IMR-90 (cell line): ENCODE data around the gene ZDHHC18. TPM values are rescaled to one million over a fixed set of nuclear protein-coding genes. Genes with fewer than 3 reads are reported as not detected.

Experiments used
- ATAC-seq: fragments of 200-7000 bp; cut with Tn5 transposase; 2 replicates; pipeline ENCODE4 v1.9.1; 2020; ENCODE audit warnings: low read depth, mild to moderate bottlenecking, moderate library complexity
- BruUV-seq: library from RNA; stranded (reverse); fragments of 400-500 nt; replicated peaks from 2 replicates; lab custom pipeline; 2021; lab: Mats Ljungman, UMichigan
- CTCF ChIA-PET: fragments of 300-600 bp; formaldehyde crosslinking; extraction: SDS; loops from one replicate; lab custom pipeline; 2021; ENCODE audit warnings: antibody characterized with exemption; lab: Yijun Ruan, JAX
- POLR2A ChIA-PET: fragments of 300-600 bp; sonication (Branson Sonifier 250); formaldehyde crosslinking; loops from one replicate; lab custom pipeline; 2022; ENCODE audit warnings: antibody characterized with exemption; ENCODE audit not compliant: unreplicated experiment; lab: Charles Lee
- DNase-seq: peaks from one replicate; pipeline ENCODE4 v3.0.0; 2013
- H2AFZ ChIP-seq: replicated peaks from 2 replicates; pipeline ENCODE3; 2013; ENCODE audit warnings: low read length, mild to moderate bottlenecking; ENCODE audit not compliant: poor library complexity
- H2AK5ac ChIP-seq: 2 replicates; pipeline ENCODE4 v1.6.1; 2013; ENCODE audit warnings: low read depth, low read length, inconsistent platforms
- H2AK9ac ChIP-seq: replicated peaks from 2 replicates; pipeline ENCODE3; 2013; ENCODE audit warnings: mild to moderate bottlenecking, low read depth, low read length, moderate library complexity; ENCODE audit not compliant: poor library complexity
- H2BK120ac ChIP-seq: 2 replicates; pipeline ENCODE4 v1.6.1; 2013; ENCODE audit warnings: low read depth, low read length, inconsistent platforms
- H2BK15ac ChIP-seq: 3 replicates; pipeline ENCODE4 v1.6.1; 2013; ENCODE audit warnings: low read depth, low read length, inconsistent platforms
- H2BK20ac ChIP-seq: 2 replicates; pipeline ENCODE4 v1.6.1; 2013; ENCODE audit warnings: low read depth, mild to moderate bottlenecking, inconsistent platforms, low read length, moderate library complexity
- H2BK5ac ChIP-seq: 2 replicates; pipeline ENCODE4 v1.6.1; 2013; ENCODE audit warnings: mild to moderate bottlenecking, low read depth, low read length, inconsistent platforms; ENCODE audit not compliant: poor library complexity, severe bottlenecking
- H3K14ac ChIP-seq: replicated peaks from 2 replicates; pipeline ENCODE4 v1.6.1; 2013; ENCODE audit warnings: low read depth, low read length, inconsistent platforms
- H3K18ac ChIP-seq: 2 replicates; pipeline ENCODE4 v1.6.1; 2013; ENCODE audit warnings: low read depth, low read length, control low read depth
- H3K23ac ChIP-seq: 2 replicates; pipeline ENCODE4 v1.6.1; 2013; ENCODE audit warnings: low read depth, low read length, inconsistent platforms
- H3K27ac ChIP-seq: 2 replicates; pipeline ENCODE4 v1.5.1; 2013; ENCODE audit warnings: mild to moderate bottlenecking, control low read depth, low read length; ENCODE audit not compliant: insufficient read depth
- H3K27me3 ChIP-seq: 2 replicates; pipeline ENCODE4 v1.6.1; 2013; ENCODE audit warnings: low read length; ENCODE audit not compliant: control insufficient read depth, insufficient read depth
- H3K36me3 ChIP-seq: 2 replicates; pipeline ENCODE4 v1.6.1; 2013; ENCODE audit warnings: low read length, mixed read lengths; ENCODE audit not compliant: control insufficient read depth, insufficient read depth
- H3K4ac ChIP-seq: 2 replicates; pipeline ENCODE4 v1.6.1; 2013; ENCODE audit warnings: low read depth, low read length, inconsistent platforms
- H3K4me1 ChIP-seq: 2 replicates; pipeline ENCODE4 v1.6.1; 2013; ENCODE audit warnings: low read length, mixed read lengths; ENCODE audit not compliant: control insufficient read depth, insufficient read depth
- H3K4me2 ChIP-seq: 2 replicates; pipeline ENCODE4 v1.6.1; 2013; ENCODE audit warnings: low read depth, mild to moderate bottlenecking, control low read depth, low read length, moderate library complexity
- H3K4me3 ChIP-seq: 2 replicates; pipeline ENCODE4 v1.5.1; 2013; ENCODE audit warnings: low read depth, mild to moderate bottlenecking, control low read depth, low read length, moderate library complexity; ENCODE audit not compliant: insufficient read depth
- H3K56ac ChIP-seq: 2 replicates; pipeline ENCODE4 v1.6.1; 2013; ENCODE audit warnings: low read length, inconsistent platforms; ENCODE audit not compliant: insufficient read depth; ENCODE audit errors: extremely low read depth
- H3K79me1 ChIP-seq, 2 experiments: 2 replicates each; pipeline ENCODE4 v1.6.1; 2013; ENCODE audit warnings: low read length in 2 of 2, inconsistent platforms in 1 of 2, low read depth in 1 of 2
- H3K9ac ChIP-seq: 2 replicates; pipeline ENCODE4 v1.6.1; 2013; ENCODE audit warnings: low read depth, low read length, control low read depth
- H3K9me1 ChIP-seq: 2 replicates; pipeline ENCODE4 v1.6.1; 2013; ENCODE audit warnings: low read length, inconsistent platforms; ENCODE audit not compliant: insufficient read depth
- H3K9me3 ChIP-seq: 2 replicates; pipeline ENCODE4 v1.6.1; 2013; ENCODE audit warnings: low read length; ENCODE audit not compliant: control insufficient read depth, insufficient read depth
- H4K20me1 ChIP-seq: 2 replicates; pipeline ENCODE4 v1.6.1; 2013; ENCODE audit warnings: low read length, inconsistent platforms; ENCODE audit not compliant: insufficient read depth
- H4K5ac ChIP-seq: 2 replicates; pipeline ENCODE4 v1.6.1; 2013; ENCODE audit warnings: mild to moderate bottlenecking, low read depth, low read length, control low read depth
- H4K8ac ChIP-seq, 2 experiments: 2 replicates each; pipeline ENCODE4 v1.6.1; 2013; ENCODE audit warnings: low read depth in 2 of 2, low read length in 2 of 2, control low read depth in 1 of 2, inconsistent platforms in 1 of 2
- H4K91ac ChIP-seq: 2 replicates; pipeline ENCODE4 v1.6.1; 2013; ENCODE audit warnings: low read depth, low read length, inconsistent platforms; ENCODE audit not compliant: insufficient read depth
- BHLHE40 ChIP-seq: fragments of 150-350 bp; IDR thresholded peaks from 2 replicates; pipeline ENCODE4 v1.6.1; 2016; ENCODE audit warnings: mild to moderate bottlenecking, low read depth, low read length
- CEBPB ChIP-seq: IDR thresholded peaks from 2 replicates; pipeline ENCODE4 v1.6.1; 2012; ENCODE audit warnings: low read depth, low read length, improper control_type of control experiment
- CHD1 ChIP-seq: IDR thresholded peaks from 2 replicates; pipeline ENCODE4 v1.6.1; 2012; ENCODE audit warnings: low read depth, low read length, improper control_type of control experiment
- FOS ChIP-seq: fragments of 150-350 bp; IDR thresholded peaks from 2 replicates; pipeline ENCODE4 v1.6.1; 2016; ENCODE audit warnings: low read depth, low read length
- MAFK ChIP-seq: IDR thresholded peaks from 2 replicates; pipeline ENCODE4 v1.6.1; 2012; ENCODE audit warnings: low read depth, low read length, improper control_type of control experiment
- MAZ ChIP-seq: IDR thresholded peaks from 2 replicates; pipeline ENCODE4 v1.6.1; 2012; ENCODE audit warnings: low read depth, mild to moderate bottlenecking, low read length, improper control_type of control experiment, moderate library complexity, borderline replicate concordance
- MXI1 ChIP-seq: IDR thresholded peaks from 2 replicates; pipeline ENCODE4 v1.6.1; 2012; ENCODE audit warnings: low read depth, mild to moderate bottlenecking, low read length, moderate library complexity, borderline replicate concordance
- NFE2L2 ChIP-seq: fragments of 150-350 bp; IDR thresholded peaks from 2 replicates; pipeline ENCODE4 v1.6.1; 2016; ENCODE audit warnings: low read depth, mild to moderate bottlenecking, low read length
- POLR2A ChIP-seq: IDR thresholded peaks from 2 replicates; pipeline ENCODE4 v1.6.1; 2012; ENCODE audit warnings: mild to moderate bottlenecking, low read depth, low read length
- RAD21 ChIP-seq: IDR thresholded peaks from 2 replicates; pipeline ENCODE4 v1.6.1; 2012; ENCODE audit warnings: low read length, improper control_type of control experiment
- RCOR1 ChIP-seq: IDR thresholded peaks from 2 replicates; pipeline ENCODE4 v1.6.1; 2012; ENCODE audit warnings: mild to moderate bottlenecking, low read length, improper control_type of control experiment; ENCODE audit not compliant: insufficient replicate concordance
- RFX5 ChIP-seq: IDR thresholded peaks from 2 replicates; pipeline ENCODE4 v1.8.0; 2012; ENCODE audit warnings: low read depth, mild to moderate bottlenecking, low read length, moderate library complexity
- SMC3 ChIP-seq: fragments of 150-350 bp; IDR thresholded peaks from 2 replicates; pipeline ENCODE4 v1.6.1; 2016; ENCODE audit warnings: low read depth, mild to moderate bottlenecking, antibody characterized with exemption, low read length, moderate library complexity
- WGBS, 2 experiments: methylation state at CpG; one replicate each; pipeline versions ENCODE4 v1.1.5 to v1.1.7; 2013; ENCODE audit warnings: missing lambda C conversion rate in 2 of 2; ENCODE audit not compliant: insufficient read length in 1 of 2; ENCODE audit errors: extremely low coverage in 2 of 2; 5-methylcytosine and 5-hydroxymethylcytosine counted together
- dilution Hi-C: fragments of 300-500 bp; cut with HindIII; formaldehyde crosslinking; loops from one replicate; pipeline ENCODE4 v1.14.3; 2018; ENCODE audit warnings: low sequenced_read_pairs; ENCODE audit not compliant: unreplicated experiment
- in situ Hi-C: fragments of 300-500 bp; cut with MboI; formaldehyde crosslinking; loops from 3 replicates; pipeline ENCODE4 v1.14.3; 2019; ENCODE audit warnings: low sequenced_read_pairs, inconsistent platforms, mixed read lengths
- intact Hi-C: fragments of 100-400 bp; cut with micrococcal nuclease; formaldehyde crosslinking; loops from 2 replicates; pipeline ENCODE4 v1.10.0; 2022
- polyA plus RNA-seq, 3 experiments: library from polyadenylated mRNA; depleted of rRNA; stranded (reverse); fragments of >200 nt; gene quantifications; 2 replicates each; pipeline ENCODE4 v1.2.3, GENCODE V29; 2012; ENCODE audit warnings: low replicate concordance in 1 of 3
- total RNA-seq: library from RNA; depleted of rRNA; stranded (reverse); fragments of >200 nt; gene quantifications from 2 replicates; pipeline ENCODE4 v1.2.3, GENCODE V29; 2012
- TF ChIP-seq, protein P1 (sequence below): conservative IDR thresholded peaks from 2 replicates; pipeline ENCODE4 v1.5.1; 2012; ENCODE audit warnings: mild to moderate bottlenecking, low read depth, low read length, improper control_type of control experiment
- TF ChIP-seq, protein P2 (sequence below): fragments of 150-350 bp; IDR thresholded peaks from 2 replicates; pipeline ENCODE4 v1.6.1; 2016; ENCODE audit warnings: low read depth, mild to moderate bottlenecking, low read length, moderate library complexity, borderline replicate concordance
- TF ChIP-seq, protein P3 (sequence below): fragments of 150-350 bp; IDR thresholded peaks from 2 replicates; pipeline ENCODE4 v1.6.1; 2017; ENCODE audit warnings: mild to moderate bottlenecking, antibody characterized with exemption, low read length, low read depth

ZDHHC18 gene
- total and polyA plus RNA-seq, 2 of the 4 experiments (the other 2 are of a cell fraction): 12.5 to 37.0 TPM

DNA sequence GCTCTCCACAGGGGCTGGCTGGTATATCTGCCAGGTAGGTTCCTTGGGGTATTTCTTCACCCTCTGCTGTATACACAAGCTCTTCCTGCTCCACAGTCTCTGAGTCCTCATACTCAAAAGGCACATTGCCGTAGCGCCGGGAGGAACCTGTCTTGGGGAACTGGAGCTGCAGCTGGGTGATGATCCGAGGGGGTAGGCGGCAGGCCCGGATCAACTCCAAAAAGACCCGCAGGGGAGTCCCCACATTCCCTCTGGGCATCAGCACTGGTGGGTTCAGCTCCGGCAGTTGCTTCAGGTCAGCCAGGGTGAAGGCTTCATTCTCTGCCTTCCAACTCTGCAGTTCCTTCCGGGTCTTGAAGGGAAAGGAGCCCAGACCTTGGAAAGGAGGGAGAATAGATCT is 70.9 kb downstream of the ZDHHC18 start:
- no peak overlapping the region for H2AK9ac ChIP-seq
- H3K9me3 ChIP-seq: no peaks in the 10 kb centered on the region
- H3K4ac ChIP-seq: no peak overlapping the region
- H4K5ac ChIP-seq: no peak overlapping the region
- peaks cover 5% of the 10 kb centered on the region; the same call in 1 of the 2 replicates for H3K4me1 ChIP-seq
- H3K23ac ChIP-seq: no peak overlapping the region
- H2BK120ac ChIP-seq: no peak overlapping the region
- dilution Hi-C loops (no loop called here), in situ Hi-C loops (no loop called here), intact Hi-C loops (no loop called here)
- 100% methylated on average over 5 of the region's 9 CpGs; no CpG with 5 or more reads in 1 of the 2 experiments for WGBS, 2 experiments
- H3K4me2 ChIP-seq: no peak overlapping the region
- no peak overlapping the region for H3K14ac ChIP-seq
- no peak overlapping the region for H4K8ac ChIP-seq
- H2AFZ ChIP-seq: no peak overlapping the region
- no peak overlapping the region for H2AK5ac ChIP-seq
- no peak overlapping the region for H3K9ac ChIP-seq
- no peak for DNase-seq
- POLR2A ChIA-PET: no interaction called here
- TF ChIP-seq CHD1 (no peak), MAZ (no peak), BHLHE40 (no peak), MXI1 (no peak), FOS (no peak), NFE2L2 (no peak), RCOR1 (no peak), CEBPB (no peak), RFX5 (no peak), POLR2A (no peak), RAD21 (no peak), SMC3 (no peak), MAFK (no peak)
- TF ChIP-seq, protein P1, sequence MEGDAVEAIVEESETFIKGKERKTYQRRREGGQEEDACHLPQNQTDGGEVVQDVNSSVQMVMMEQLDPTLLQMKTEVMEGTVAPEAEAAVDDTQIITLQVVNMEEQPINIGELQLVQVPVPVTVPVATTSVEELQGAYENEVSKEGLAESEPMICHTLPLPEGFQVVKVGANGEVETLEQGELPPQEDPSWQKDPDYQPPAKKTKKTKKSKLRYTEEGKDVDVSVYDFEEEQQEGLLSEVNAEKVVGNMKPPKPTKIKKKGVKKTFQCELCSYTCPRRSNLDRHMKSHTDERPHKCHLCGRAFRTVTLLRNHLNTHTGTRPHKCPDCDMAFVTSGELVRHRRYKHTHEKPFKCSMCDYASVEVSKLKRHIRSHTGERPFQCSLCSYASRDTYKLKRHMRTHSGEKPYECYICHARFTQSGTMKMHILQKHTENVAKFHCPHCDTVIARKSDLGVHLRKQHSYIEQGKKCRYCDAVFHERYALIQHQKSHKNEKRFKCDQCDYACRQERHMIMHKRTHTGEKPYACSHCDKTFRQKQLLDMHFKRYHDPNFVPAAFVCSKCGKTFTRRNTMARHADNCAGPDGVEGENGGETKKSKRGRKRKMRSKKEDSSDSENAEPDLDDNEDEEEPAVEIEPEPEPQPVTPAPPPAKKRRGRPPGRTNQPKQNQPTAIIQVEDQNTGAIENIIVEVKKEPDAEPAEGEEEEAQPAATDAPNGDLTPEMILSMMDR: no peak
- TF ChIP-seq, protein P2, sequence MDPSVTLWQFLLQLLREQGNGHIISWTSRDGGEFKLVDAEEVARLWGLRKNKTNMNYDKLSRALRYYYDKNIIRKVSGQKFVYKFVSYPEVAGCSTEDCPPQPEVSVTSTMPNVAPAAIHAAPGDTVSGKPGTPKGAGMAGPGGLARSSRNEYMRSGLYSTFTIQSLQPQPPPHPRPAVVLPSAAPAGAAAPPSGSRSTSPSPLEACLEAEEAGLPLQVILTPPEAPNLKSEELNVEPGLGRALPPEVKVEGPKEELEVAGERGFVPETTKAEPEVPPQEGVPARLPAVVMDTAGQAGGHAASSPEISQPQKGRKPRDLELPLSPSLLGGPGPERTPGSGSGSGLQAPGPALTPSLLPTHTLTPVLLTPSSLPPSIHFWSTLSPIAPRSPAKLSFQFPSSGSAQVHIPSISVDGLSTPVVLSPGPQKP: no peak
- TF ChIP-seq, protein P3, sequence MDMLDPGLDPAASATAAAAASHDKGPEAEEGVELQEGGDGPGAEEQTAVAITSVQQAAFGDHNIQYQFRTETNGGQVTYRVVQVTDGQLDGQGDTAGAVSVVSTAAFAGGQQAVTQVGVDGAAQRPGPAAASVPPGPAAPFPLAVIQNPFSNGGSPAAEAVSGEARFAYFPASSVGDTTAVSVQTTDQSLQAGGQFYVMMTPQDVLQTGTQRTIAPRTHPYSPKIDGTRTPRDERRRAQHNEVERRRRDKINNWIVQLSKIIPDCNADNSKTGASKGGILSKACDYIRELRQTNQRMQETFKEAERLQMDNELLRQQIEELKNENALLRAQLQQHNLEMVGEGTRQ: no peak
- H3K27me3 ChIP-seq: no peaks in the 10 kb centered on the region
- no peak overlapping the region for H2BK5ac ChIP-seq
- no TSS peak for BruUV-seq
- H3K18ac ChIP-seq: no peak overlapping the region
- H3K4me3 ChIP-seq: no peak overlapping the region
- H3K27ac ChIP-seq: no peak overlapping the region
- no peak overlapping the region for H4K91ac ChIP-seq
- H2BK20ac ChIP-seq: no peak overlapping the region
- H3K36me3 ChIP-seq: peaks cover 28% of the 10 kb centered on the region
- peaks cover 24 to 54% of the 10 kb centered on the region in 2 experiments; a peak in 3 of 4 replicates for H3K79me1 ChIP-seq
- H3K56ac ChIP-seq: no peak overlapping the region
- ATAC-seq: no peak
- no peaks in the 10 kb centered on the region for H3K9me1 ChIP-seq
- CTCF ChIA-PET: no interaction called here
- H2BK15ac ChIP-seq: no peak overlapping the region
- H4K20me1 ChIP-seq: no peaks in the 10 kb centered on the region
